ENCODE results near the gene IKZF1. TPM values are rescaled to one million over a fixed set of nuclear protein-coding genes. Genes with fewer than 3 reads are reported as not detected.

IKZF1 gene
- total RNA-seq (2014; rRNA removed; shearing (Covaris generic)): 0.06 and 1.2 TPM in 2 replicates

DNA sequence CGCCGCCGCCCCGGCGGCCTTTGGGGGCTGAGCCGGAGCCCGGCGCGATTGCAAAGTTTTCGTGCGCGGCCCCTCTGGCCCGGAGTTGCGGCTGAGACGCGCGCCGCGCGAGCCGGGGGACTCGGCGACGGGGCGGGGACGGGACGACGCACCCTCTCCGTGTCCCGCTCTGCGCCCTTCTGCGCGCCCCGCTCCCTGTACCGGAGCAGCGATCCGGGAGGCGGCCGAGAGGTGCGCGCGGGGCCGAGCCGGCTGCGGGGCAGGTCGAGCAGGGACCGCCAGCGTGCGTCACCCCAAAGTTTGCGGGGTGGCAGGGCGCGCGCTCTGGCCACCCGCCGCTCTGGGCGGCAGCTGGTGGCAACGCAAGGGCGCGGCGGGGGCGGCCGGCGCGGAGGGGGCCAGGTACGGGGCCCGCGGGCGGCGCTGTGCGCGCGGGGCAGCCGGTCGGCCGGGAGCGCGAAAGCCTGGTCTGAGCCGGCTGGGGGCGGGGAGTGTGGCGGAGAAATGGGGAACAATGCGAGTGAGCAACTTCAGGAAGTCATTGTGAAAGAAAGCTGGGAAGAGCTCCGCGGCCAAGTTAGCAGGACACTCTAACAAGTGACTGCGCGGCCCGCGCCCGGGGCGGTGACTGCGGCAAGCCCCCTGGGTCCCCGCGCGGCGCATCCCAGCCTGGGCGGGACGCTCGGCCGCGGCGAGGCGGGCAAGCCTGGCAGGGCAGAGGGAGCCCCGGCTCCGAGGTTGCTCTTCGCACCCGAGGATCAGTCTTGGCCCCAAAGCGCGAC, at the start of gene IKZF1:
IKZF1 (plus strand) TSS at position 588 of the 782 bp plus-strand sequence. CDS start 14,346 bp downstream, outside the sequence.
- DNase-seq (ENCODE audit: low spot score): no peak

GRCh38 chr7:50261593-50261992, 42.9 kb upstream of the IKZF1 start:
- no peak for DNase-seq (ENCODE audit: low spot score)

DNA sequence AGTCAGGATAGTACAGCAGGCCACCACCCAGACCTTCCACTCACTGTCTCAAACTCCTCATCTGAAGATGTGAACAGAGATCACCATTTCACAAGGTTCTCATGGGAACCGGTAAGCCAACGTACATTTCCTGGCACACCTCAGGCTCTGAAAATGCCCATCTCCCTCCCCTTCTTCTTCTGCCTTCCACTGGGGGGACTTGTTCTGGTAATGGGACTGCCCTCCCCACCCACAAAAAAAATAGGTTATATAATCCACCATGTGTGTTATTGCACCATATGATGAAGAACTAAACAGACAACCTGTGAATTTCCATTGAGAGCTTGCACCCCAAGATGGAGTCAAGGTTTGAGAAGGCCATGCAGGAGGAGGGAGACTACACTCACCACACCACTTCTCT, 42.1 kb upstream of the IKZF1 start:
- no peak for DNase-seq (ENCODE audit: low spot score)

DNA sequence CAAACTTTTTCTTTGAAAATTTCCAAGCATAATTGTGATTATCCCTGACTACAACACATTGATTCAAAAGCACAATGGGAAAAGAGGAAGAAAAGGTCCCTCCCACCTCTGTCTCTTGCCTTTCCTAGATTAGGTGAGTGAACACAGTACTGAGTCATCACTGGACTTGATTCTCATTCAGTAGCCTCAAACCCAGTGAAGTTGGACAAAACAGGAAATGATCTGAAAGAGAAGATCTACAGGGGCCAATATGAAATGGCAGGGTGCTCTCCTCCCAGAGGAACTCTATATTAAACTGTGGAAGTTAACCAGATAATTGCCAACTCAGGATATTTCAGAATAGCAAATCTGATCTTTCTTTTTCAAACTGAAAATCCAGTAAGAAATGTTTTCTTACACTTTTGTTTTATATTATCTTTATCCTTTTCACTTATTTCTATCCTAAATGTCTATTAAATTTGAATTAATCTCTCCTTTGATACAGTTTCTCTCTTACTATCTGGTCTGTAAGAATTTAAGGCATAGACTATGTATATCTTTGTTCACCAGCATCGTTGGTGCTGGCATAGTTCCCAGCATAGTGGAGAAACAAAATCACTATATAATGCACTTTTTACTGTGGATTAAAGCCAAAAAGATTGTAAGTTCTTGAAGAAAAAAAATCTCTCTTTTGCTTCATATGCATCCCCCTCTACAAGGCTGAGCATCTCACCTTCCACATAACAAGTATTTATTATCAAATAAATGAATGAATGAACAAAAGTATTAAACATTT, 41.4 kb upstream of the IKZF1 start:
- DNase-seq (ENCODE audit: low spot score): no peak

DNA sequence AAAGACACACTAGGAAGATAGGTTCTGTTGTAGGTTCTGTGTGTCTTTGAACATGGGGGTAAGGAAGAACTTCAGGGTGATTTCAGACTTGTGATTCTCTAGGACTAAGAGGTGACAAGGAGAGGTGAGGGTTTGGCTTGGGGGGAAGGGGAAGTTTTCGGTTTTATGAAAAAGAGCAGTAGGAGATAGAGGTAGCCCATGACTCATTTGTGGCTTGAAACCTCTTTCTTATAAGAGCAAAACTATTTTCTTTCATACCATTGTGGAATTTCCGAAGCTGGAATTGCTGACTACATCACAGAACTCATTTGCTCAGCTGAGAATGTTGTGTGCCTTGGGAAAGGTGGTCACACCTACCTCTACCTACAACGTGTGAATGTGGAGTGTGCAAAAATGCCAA, 39.6 kb upstream of the IKZF1 start:
- DNase-seq (ENCODE audit: low spot score): no peak

DNA sequence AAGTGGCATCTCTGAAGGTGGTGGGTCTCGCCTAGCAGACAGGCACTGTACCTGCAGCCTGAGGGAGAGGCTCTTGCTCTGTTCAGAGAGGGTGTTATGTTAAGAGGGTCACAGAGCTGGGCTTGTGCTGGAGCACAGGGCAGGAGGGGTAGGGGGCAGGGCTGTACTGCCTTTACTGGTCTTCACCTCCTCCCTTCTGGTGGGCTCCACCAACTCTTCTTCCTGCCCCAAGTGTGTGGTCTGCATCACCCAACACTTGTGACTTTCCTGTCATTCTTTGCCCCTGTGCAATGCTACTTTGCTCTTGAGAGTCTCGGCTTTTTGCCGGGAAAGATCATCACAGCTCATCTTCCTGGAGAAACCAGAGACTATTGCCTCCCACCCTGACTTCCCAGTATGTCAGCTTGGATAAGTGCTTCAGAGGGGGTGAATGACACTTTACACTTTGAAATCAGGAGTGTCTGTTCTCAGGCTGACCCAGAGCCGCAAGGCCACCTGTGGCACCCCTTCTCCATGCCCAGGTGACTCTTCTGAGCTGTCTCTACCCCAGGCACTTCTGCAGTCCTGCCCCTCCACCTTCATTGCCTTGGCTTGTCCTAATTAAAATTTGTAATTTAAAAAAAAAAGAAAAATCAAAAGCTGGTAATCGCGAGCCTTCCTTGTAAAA, 38.4 kb upstream of the IKZF1 start:
- DNase-seq (ENCODE audit: low spot score): no peak

DNA sequence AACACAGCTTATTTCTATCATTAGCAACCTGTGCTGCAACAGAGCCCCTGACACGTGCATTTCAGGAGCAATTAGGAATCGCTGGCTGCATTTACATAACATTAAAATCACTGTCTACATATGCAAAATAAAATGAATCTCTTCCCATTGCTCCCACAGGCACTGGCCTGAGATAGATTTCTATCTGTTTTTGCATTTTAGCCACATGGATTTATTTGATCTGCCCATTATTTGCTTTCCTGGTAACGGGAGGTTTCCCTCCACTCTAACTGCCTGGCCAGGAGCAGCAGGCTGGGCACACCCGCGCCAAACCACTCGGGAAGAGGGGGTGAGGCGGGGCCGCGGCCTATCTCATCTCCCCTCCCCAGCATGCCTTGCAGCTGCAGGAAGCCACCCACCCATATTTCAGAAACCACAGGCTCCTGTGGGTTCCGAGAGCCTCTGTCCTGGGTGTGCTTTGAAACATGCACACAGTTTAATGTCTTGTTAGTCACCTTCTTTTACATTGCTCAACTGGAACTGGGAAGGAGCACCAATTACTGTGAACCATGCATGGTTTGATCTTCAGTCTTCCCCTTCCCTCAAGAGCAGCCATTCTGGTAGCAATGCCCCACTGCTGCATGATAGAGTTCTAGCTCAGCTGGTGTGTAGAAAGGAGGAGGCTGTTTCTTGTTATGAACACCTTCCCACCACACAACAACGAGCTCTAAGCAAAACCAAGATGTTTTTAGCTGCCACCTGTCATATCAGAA, 37.7 kb upstream of the IKZF1 start:
- DNase-seq (ENCODE audit: low spot score): no peak

GRCh38 chr7:50267525-50268041, 36.9 kb upstream of the IKZF1 start:
- no peak for DNase-seq (ENCODE audit: low spot score)

GRCh38 chr7:50268223-50268622, 36.3 kb upstream of the IKZF1 start:
- no peak for DNase-seq (ENCODE audit: low spot score)

DNA sequence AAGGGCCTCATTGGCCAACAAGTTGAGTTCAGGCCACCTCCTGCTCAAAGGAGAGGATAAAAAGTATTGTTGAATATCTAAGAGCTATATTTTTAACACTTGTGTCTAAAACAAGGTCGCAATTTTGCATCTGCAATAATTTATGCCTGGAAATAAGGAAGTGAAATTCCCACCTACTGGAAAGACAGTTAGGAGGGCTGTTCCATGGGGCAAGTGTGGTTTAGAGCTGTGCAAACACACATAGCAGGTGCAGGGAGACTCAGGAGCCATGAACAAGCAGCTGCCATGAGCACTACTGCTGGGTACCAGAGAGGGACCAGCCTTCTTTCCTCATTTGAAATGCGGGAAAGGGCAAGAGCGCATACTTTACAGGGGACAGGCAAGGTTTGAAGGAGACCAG, 35.5 kb upstream of the IKZF1 start:
- DNase-seq (ENCODE audit: low spot score): no peak

GRCh38 chr7:50270531-50271018, 33.9 kb upstream of the IKZF1 start:
- no peak for DNase-seq (ENCODE audit: low spot score)

GRCh38 chr7:50272808-50273207, 31.7 kb upstream of the IKZF1 start:
- no peak for DNase-seq (ENCODE audit: low spot score)

GRCh38 chr7:50273301-50273700, 31.2 kb upstream of the IKZF1 start:
- DNase-seq (ENCODE audit: low spot score): no peak

GRCh38 chr7:50273870-50274269, 30.6 kb upstream of the IKZF1 start:
- DNase-seq (ENCODE audit: low spot score): no peak

DNA sequence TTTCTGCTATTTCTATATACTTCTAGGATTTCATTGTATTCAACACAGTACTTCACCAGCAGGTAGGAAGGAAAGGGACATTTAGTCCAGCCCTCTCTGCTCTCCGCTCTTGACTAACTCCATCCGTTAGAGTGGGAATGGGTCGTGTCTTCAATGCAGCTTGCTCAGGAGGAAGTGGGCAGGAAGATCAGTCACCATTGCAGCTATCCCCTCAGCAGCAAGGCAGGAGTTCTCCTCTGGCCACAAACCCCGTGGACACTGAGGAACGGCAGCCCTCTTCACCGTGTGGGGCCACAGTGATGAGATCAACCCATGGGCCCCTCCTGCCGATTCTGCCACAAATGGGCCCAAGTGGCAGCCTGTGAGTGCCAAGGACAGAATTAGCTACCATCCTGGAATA, 30.2 kb upstream of the IKZF1 start:
- DNase-seq (ENCODE audit: low spot score): no peak

GRCh38 chr7:50275430-50275829, 29.1 kb upstream of the IKZF1 start:
- no peak for DNase-seq (ENCODE audit: low spot score)

DNA sequence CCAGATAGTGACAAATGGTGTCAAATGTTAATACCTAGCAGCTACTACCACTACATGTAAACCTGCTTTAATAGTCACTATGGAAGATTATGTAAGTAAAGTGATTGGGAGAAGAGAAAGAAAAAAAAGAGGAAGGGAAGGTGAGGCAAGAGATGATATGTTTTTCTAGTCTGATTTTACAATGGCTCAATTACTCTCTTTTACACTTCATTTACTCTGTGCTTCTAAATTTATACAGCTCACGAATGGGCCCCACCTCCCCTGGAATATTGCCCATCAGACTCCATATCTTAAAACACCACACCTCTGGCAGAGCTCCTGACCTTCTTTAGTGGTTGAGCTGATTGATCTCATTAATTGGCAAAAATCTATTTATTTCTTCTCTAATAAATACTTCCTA, 28.0 kb upstream of the IKZF1 start:
- DNase-seq (ENCODE audit: low spot score): no peak

GRCh38 chr7:50278120-50278519, 26.4 kb upstream of the IKZF1 start:
- no peak for DNase-seq (ENCODE audit: low spot score)

DNA sequence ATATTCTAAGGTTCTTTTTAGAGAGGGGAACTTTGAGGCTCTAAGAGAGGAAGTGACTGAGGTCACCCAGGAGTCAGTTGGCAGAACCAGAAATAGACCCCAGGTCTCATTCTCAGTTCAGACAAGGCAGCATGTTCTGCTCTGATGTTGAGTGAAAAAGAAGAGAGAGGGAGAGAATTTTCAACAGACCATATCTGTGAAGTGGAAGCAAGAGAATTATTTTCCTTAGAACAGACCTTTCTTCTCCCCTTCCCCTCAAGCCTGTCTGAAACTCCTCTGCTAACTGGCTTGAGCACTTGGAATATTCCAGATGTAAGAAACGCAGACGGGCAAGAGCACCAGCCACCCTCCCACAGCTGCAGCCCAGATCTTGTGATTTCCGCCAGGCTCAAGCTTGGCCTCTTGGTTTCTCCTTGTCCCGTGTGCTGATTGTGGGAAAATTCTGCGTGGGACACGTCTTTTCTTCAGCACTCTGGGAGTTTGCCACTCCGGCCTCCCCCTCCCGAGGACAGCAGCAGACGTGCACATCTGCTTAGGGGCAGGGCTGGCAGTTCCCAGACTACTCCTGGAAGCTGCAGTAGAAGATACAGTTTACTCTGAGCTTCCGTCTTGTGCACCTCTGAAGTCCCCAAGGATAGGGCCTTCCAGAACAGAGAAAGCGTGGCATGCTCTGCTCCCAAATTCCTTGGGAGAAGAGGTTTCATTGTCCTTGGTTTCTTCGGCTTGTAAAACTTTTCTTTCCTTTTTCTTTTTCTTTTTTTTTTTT, 22.7 kb upstream of the IKZF1 start:
- no peak for DNase-seq (ENCODE audit: low spot score)

GRCh38 chr7:50282813-50283605, 21.5 kb upstream of the IKZF1 start:
- no peak for DNase-seq (ENCODE audit: low spot score)
